Tibial artery (tissue), 4 donors: ENCODE measurements around the gene GRIN2D.
A peak's percentile ranks its signal among the peaks of the same experiment; 100 is the strongest.

Experiments
- DNase-seq, 2 donors: peaks; one replicate each; pipeline ENCODE4 v3.0.0-alpha.2; 2019
- H3K27ac ChIP-seq, 2 donors: fragments of 200-600 bp; sonication (generic) in 1 of 2; 1 replicate in 1 of 2; 2 replicates in 1 of 2; pipeline ENCODE4 v1.5.1; 2018 to 2019; ENCODE audit warnings: mild to moderate bottlenecking in 1 of 2
- H3K27me3 ChIP-seq, 2 donors: fragments of 200-600 bp; sonication (generic) in 1 of 2; one replicate each; pipeline versions ENCODE4 v1.5.1 to v1.6.0; 2016 to 2019
- H3K36me3 ChIP-seq, 3 donors: fragments of 200-600 bp; sonication (generic) in 2 of 3; one replicate each; pipeline ENCODE4 v1.5.1; 2016 to 2019; ENCODE audit warnings: mild to moderate bottlenecking in 2 of 3
- H3K4me1 ChIP-seq, 4 donors: fragments of 200-600 bp; sonication (generic) in 2 of 4; 1 replicate in 3 of 4; 2 replicates in 1 of 4; pipeline ENCODE4 v1.5.1; 2016 to 2019
- H3K4me3 ChIP-seq, 2 donors: fragments of 200-600 bp; sonication (generic) in 1 of 2; 1 replicate in 1 of 2; 2 replicates in 1 of 2; pipeline ENCODE4 v1.5.1; 2018 to 2019; ENCODE audit warnings: mild to moderate bottlenecking in 2 of 2
- H3K9me3 ChIP-seq, 3 donors: fragments of 200-600 bp; sonication (generic) in 1 of 3; one replicate each; pipeline ENCODE4 v1.5.1; 2016 to 2019
- CTCF ChIP-seq, 2 experiments: fragments of 200-600 bp in 1 of 2; fragments of 450-650 bp in 1 of 2; IDR thresholded peaks; one replicate each; pipeline ENCODE4 v1.5.1; 2017 to 2019; ENCODE audit warnings: antibody characterized with exemption in 2 of 2, mild to moderate bottlenecking in 1 of 2, moderate library complexity in 1 of 2
- intact Hi-C: fragments of 100-400 bp; cut with DNase I; formaldehyde crosslinking; loops from one replicate; pipeline ENCODE4 v1.15.0; 2023; ENCODE audit warnings: low total_unique reads

The GRIN2D gene

GRCh38 chr19:48433337-48433736, 39.9 kb downstream of the GRIN2D start:
- H3K9me3 ChIP-seq, result no peaks in the 10 kb centered on the region
- H3K4me3 ChIP-seq, result no peak overlapping the region
- no peaks in the 10 kb centered on the region for H3K4me1 ChIP-seq
- H3K27me3 ChIP-seq, result peaks cover 0 to 33% of the 10 kb centered on the region in 2 donors
- intact Hi-C loops, result no loop called here
- no peak overlapping the region for H3K27ac ChIP-seq
- no peaks in the 10 kb centered on the region for H3K36me3 ChIP-seq
- no peak for TF ChIP-seq CTCF (IDR thresholded peaks at IDR 0.05)
- no peak for DNase-seq

- no peak for DNase-seq
- Histone ChIP-seq H3K9me3 (no peaks in the 10 kb centered on the region), H3K36me3 (peaks cover 0 to 2% (median 0%) of the 10 kb centered on the region in 3 donors), H3K4me1 (no peaks in the 10 kb centered on the region), H3K27ac (no peak overlapping the region), H3K27me3 (peaks cover 0 to 56% of the 10 kb centered on the region in 2 donors), H3K4me3 (no peak overlapping the region)
- no peak for TF ChIP-seq CTCF (IDR thresholded peaks at IDR 0.05)
- intact Hi-C loops, result no loop called here
Observed at GRCh38 chr19:48436586-48436985, 43.1 kb downstream of the GRIN2D start.

- intact Hi-C loops, result no loop called here
- Histone ChIP-seq H3K4me1 (peaks cover 0 to 26% (median 20%) of the 10 kb centered on the region in 4 donors), H3K36me3 (peaks cover 0 to 3% (median 0%) of the 10 kb centered on the region in 3 donors), H3K9me3 (no peaks in the 10 kb centered on the region), H3K4me3 (no peak overlapping the region), H3K27me3 (peaks cover 0 to 53% of the 10 kb centered on the region in 2 donors), H3K27ac (no peak overlapping the region)
- no peak for TF ChIP-seq CTCF (IDR thresholded peaks at IDR 0.05)
- no peak for DNase-seq
Observed at GRCh38 chr19:48441360-48442050, 48.0 kb downstream of the GRIN2D start.

- intact Hi-C loops, result no loop called here
- peaks cover 0 to 46% of the 10 kb centered on the region in 2 donors for H3K27me3 ChIP-seq
- H3K27ac ChIP-seq, result no peak overlapping the region
- H3K4me1 ChIP-seq, result peaks cover 0 to 27% (median 21%) of the 10 kb centered on the region in 4 donors
- H3K4me3 ChIP-seq, result no peak overlapping the region
- TF ChIP-seq CTCF (IDR thresholded peaks at IDR 0.05), result no peak
- peaks cover 2 to 7% (median 5%) of the 10 kb centered on the region in 3 donors for H3K36me3 ChIP-seq
- no peak for DNase-seq
- H3K9me3 ChIP-seq, result no peaks in the 10 kb centered on the region
Observed at GRCh38 chr19:48442116-48443035, 48.9 kb downstream of the GRIN2D start.

- no peak for DNase-seq
- H3K36me3 ChIP-seq, result peaks cover 10 to 14% (median 13%) of the 10 kb centered on the region in 3 donors
- TF ChIP-seq CTCF (IDR thresholded peaks at IDR 0.05), result no peak
- H3K27ac ChIP-seq, result no peak overlapping the region
- intact Hi-C loops, result no loop called here
- peak overlapping the region; percentile 82 to 99 for H3K4me3 ChIP-seq
- peaks cover 0 to 27% (median 21%) of the 10 kb centered on the region in 4 donors for H3K4me1 ChIP-seq
- H3K9me3 ChIP-seq, result no peaks in the 10 kb centered on the region
- H3K27me3 ChIP-seq, result peaks cover 0 to 39% of the 10 kb centered on the region in 2 donors
Observed at GRCh38 chr19:48443256-48443655, 49.8 kb downstream of the GRIN2D start.
